GM19395 (cell line): ENCODE measurements around the gene PPOX.

ENCODE experiments used
- ATAC-seq: cut with Tn5 transposase; IDR thresholded peaks from one replicate; pipeline ENCODE4 v1.9.1; 2021; ENCODE audit warnings: mild to moderate bottlenecking, moderate library complexity; ENCODE audit not compliant: unreplicated experiment

The PPOX gene

GRCh38 chr1:161196521-161197451 is 30.6 kb downstream of the PPOX start:
- no peak for ATAC-seq

GRCh38 chr1:161197560-161198193 is 31.5 kb downstream of the PPOX start:
- no peak for ATAC-seq

- ATAC-seq, result no peak
Measured at GRCh38 chr1:161198194-161198896, 32.1 kb downstream of the PPOX start.

GRCh38 chr1:161198897-161199431 is 32.7 kb downstream of the PPOX start, which contains the start of gene ADAMTS4:
ADAMTS4 (minus strand) TSS chr1:161199054; CDS start chr1:161198627, 427 bp downstream.
- no peak for ATAC-seq

GRCh38 chr1:161199506-161200139 is 33.4 kb downstream of the PPOX start:
- ATAC-seq, result no peak

- ATAC-seq, result no peak
Measured at GRCh38 chr1:161200421-161200991, 34.3 kb downstream of the PPOX start.

- ATAC-seq, result no peak
Measured at GRCh38 chr1:161200992-161201835, 35.0 kb downstream of the PPOX start.

- ATAC-seq, result peak; percentile 96
Measured at GRCh38 chr1:161201836-161202712, 35.8 kb downstream of the PPOX start, which contains the start of gene NDUFS2. NDUFS2 (plus strand) TSS chr1:161202367; CDS start chr1:161202386, 19 bp downstream.

- ATAC-seq, result no peak
Measured at GRCh38 chr1:161206411-161207140, 40.4 kb downstream of the PPOX start.

GRCh38 chr1:161207173-161207572 is 40.9 kb downstream of the PPOX start:
- ATAC-seq, result no peak

GRCh38 chr1:161209790-161210409 is 43.7 kb downstream of the PPOX start:
- ATAC-seq, result no peak

GRCh38 chr1:161214369-161214768 is 48.1 kb downstream of the PPOX start:
- no peak for ATAC-seq

GRCh38 chr1:161215076-161215475 is 48.9 kb downstream of the PPOX start, which contains the start of gene FCER1G:
FCER1G (plus strand) TSS chr1:161215295; CDS start chr1:161215322, 27 bp downstream.
- ATAC-seq, result no peak

GRCh38 chr1:161216945-161217712 is 50.9 kb downstream of the PPOX start:
- ATAC-seq, result peak; percentile 93

- ATAC-seq, result no peak
Measured at GRCh38 chr1:161217831-161218230, 51.6 kb downstream of the PPOX start.
